HG03520 (cell line): ENCODE measurements around the gene DENND1B.

Experiments used
- ATAC-seq: cut with Tn5 transposase; IDR thresholded peaks from one replicate; pipeline ENCODE4 v1.9.1; 2021; ENCODE audit warnings: mild to moderate bottlenecking, moderate library complexity; ENCODE audit not compliant: unreplicated experiment

DENND1B gene

GRCh38 chr1:197686702-197687355 lies 88.5 kb downstream of the DENND1B start:
- no peak for ATAC-seq

DNA sequence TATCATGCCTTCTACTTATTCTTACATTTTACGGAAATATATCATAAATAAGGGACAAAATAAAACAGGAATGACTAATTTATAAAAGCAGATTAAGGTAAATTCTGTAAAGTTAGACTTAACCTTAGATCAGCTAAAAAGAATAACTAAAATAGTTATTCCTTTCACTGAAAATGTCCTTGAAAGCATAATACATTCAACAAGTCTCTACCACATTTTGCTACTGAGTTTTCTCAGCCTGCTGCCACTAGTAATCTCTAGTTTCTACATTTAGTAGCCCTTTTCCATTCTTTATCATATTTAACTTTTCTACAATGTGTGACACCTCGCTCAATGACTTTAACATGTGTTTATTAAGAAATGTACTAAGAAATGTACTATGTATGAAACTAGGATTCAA lies 89.0 kb downstream of the DENND1B start:
- ATAC-seq, result no peak

DNA sequence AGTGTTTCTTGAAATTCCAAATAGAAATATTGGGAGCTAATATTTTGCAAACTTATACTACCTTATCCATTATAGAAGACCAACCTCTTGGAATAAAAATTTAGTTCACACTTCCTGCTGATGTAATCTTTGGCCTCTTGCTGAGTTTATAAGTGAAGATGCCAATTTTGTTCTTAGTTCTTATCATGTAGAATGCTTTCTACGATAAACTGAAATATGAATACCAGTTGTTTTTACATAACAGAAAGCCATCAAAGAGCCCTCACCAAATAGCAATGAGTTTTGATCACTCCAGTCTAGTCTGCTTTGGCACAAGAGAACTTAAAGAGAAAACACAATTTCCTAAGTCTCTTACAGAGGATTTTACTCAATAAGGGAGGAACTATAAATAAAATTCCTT lies 89.5 kb downstream of the DENND1B start:
- ATAC-seq, result no peak

DNA sequence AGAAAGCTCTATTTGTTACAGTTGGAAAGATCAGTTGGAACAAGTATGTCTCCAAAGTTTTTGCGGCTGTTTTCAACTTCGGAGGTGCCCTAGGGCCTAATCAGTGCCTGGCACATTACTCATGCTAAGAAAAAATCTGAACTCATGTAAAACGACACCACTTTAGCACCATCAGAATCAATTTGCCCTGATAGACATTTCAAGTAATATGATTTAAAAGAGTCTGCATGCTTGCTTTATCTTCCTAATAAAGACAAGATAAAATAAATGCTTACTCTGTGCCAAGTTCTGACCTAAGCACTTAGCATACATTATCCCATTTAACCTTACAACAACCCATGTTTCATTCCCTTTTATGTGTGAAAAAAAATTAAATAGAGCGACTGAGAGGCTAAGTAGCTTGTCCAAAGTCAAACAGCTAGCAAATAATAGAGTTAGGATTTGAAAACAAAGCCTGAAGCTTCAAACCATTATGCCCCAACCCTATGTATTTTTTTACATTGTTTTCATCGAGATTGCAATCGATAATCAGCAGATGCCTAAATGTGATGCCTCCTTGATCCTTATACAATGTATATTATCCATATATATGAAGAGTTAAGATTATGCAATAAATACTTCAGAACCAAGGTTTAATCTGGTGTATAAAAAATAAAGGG lies 91.3 kb downstream of the DENND1B start:
- no peak for ATAC-seq

GRCh38 chr1:197683280-197683679 lies 92.0 kb downstream of the DENND1B start:
- ATAC-seq, result no peak

DNA sequence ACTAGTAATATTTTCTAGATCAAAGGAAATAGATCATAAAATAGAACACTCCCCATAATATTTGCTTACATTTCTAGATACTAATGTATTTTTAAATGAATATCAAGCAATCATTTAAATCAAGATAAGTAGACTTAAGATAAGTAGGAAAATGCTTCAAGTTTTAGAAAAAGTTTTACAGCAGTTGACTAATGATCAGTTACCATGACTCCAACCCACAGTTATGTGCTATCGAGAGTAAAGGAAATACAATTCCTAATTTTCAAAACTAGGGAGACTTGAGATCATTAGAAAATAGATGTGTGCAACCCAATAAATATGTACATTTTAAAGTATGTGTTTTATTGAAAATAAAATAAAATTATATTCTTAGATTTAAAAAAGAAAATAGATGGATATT lies 95.0 kb downstream of the DENND1B start:
- no peak for ATAC-seq

GRCh38 chr1:197677752-197678295 lies 97.5 kb downstream of the DENND1B start:
- ATAC-seq, result no peak

DNA sequence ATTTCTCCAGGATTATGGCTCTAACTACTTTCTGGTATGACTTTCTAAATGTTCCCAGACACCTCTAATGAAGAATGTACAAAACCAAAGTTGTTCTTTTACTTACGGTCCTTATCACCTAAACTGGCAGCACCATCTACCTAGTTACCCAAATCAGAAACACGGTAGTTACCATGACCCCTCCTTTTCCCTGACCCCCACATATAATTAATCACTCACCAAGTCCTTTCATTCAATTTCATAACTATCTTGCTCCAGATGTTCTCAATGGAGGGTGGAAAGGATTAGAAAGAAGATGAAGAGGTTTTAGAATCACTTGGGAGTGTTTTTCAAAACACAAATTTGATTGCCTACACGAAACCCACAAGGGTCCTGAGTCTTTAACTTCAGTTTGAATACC lies 98.0 kb downstream of the DENND1B start:
- ATAC-seq, result no peak

- no peak for ATAC-seq
These were observed 99.6 kb downstream of the DENND1B start for GRCh38 chr1:197675583-197676208.

GRCh38 chr1:197674286-197674685 lies 101.0 kb downstream of the DENND1B start:
- no peak for ATAC-seq

DNA sequence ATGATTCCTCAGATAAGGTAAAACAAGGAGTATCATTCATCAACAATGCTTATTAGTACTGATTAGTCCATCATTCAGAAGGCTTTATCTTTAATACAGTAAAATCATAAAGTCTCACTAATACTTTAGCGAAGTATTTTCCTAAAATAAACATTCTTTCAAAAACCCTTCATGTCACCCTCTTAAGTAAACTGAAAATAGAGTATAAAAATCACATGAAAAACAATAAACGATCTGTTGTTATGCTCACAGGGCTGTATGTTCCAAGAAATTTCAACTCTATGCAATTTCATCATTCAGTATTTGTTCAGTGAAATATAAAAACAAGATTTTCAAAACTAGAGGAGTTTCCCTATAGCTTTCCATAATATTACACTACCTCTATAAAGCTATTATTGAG lies 102.0 kb downstream of the DENND1B start:
- no peak for ATAC-seq

GRCh38 chr1:197672347-197672746 lies 102.9 kb downstream of the DENND1B start:
- no peak for ATAC-seq

DNA sequence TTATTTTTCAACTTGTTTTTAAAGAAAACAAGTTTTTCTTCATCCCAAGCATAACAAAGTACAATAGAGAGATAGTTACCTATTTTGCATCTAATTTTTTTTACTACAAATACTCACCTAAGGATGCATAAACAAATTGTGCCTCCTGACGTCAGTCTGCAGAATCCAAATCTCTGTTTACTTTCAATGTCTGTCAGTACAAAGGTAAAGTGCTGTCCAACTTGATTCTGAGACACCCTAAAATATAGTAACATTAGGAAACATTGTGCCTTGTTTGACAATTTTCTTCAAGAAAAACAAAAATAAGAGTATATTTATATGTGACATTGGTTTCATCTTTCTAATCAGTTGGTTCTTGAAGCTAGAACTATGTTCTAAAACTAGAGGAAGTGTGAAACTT lies 103.4 kb downstream of the DENND1B start:
- no peak for ATAC-seq

- ATAC-seq, result no peak
These were observed 104.1 kb downstream of the DENND1B start for GRCh38 chr1:197671140-197671539.

- ATAC-seq, result no peak
These were observed 108.5 kb downstream of the DENND1B start for GRCh38 chr1:197666769-197667285.

DNA sequence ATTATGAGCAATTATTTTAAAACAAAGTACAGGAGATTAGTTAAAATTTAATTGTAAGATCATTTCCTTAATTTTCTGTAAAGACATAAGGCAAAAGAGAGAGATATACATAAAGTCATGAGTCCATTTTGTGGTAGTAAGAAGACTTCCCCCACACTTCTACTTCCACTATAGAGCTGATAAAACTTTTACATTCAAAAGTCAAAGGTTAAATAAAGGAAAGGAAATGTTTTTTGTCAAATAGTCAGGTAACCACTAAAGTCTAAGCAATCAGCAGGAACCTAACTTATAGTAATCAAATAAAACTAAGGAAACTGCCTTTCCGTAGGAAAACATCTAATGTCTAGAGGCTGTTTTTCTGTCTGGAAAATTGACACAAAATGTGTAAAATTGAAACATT lies 110.9 kb downstream of the DENND1B start:
- ATAC-seq, result no peak

DNA sequence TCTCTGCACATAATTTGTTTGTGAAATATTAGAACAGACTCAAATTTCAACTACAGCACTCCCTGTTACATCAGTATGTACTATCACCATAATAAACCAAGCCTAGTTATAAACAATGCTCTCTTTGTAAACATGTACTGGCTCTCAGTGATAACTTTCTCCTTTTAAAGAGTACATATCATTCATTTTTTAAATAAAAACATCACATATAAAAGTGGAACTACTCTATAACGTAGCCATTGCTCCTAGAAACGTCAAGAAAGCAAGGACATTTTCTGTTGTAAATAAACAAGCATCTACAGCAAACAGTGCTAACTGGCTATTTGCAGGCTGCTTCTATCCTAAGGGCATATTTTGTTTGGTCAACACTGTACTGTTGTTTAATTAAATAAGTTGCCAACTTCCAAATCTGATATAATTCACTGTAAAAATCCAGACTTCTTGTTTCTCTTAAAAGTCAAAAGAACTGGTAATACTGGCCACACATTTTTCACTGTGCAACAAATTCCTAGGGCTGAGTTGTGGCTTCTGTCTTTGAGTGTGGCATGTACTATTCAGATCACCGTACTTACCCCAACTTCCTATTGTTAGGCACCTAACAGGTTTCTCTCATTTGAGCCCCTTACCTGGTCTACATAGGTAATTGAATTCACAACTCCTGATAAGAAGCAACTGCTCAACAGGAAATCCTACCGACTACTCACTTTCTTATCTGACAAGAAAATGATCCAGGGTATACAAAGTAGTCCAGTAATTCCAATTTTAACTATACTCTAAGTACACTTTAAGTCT lies 111.9 kb downstream of the DENND1B start:
- ATAC-seq, result no peak

DNA sequence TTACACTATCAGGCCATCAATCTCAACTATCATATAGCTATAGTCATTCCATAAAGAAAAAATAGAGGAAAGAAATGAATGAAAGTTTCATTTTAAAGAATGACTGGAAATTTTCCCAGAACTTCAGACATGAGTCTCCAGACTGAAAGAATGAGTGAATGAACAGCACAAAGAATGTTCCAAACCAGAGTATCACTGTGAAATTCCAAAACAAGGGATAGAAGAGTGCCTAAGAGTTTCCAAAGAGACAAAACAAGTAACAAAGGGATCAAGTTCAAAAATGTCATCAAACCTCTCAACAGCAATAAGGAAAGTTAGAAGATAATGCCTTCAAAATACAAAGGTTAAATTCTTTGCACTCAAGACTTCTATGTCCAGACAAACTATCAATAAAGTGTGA lies 114.9 kb downstream of the DENND1B start:
- ATAC-seq, result no peak

DNA sequence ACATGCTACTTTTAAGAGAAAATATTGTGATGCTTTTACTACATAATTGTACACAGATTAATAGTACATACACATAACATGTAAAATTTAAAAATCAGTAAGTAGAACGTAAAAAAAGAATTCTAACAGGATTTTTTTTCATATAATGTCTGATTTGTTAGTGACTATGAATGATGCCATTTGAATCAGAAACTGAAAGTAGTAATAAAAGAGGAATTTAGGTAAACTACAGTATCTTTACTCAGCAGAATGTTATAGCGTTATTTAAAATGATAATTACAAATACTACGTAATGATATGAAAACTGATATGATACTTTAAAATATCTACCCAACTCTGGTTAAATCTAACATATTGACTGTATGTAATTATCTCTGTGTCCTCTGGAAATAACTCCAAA lies 116.1 kb downstream of the DENND1B start:
- no peak for ATAC-seq

DNA sequence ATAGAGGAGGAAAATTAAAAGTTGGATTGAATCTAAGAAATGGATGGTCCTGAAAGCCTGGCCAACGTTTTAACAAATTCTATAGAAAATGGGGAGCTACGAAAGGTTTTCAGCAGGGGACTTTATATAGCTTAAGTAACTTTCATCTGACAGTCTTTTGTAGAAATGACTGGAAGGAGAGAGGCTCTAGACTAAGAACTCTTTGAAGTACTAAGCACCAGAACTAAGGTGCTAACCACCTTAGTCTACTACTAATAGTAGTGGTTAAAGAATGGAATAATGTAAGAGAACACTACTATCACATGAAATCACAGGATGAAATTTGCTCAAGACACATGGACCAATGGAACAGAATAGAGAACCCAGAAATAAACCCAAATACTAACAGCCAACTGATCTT lies 126.1 kb downstream of the DENND1B start:
- ATAC-seq, result no peak

- ATAC-seq, result no peak
These were observed 137.0 kb downstream of the DENND1B start for GRCh38 chr1:197638316-197638715.
